Gastrocnemius medialis (tissue), 4 donors: ENCODE data around the gene PIGX. TPM values are rescaled to one million over a fixed set of nuclear protein-coding genes. Genes with fewer than 3 reads are reported as not detected.

ENCODE experiments used
- ATAC-seq, 2 donors: fragments of 150-250 bp; one replicate each; pipeline ENCODE4 v1.9.1; 2016
- DNase-seq, 2 donors: peaks; one replicate each; pipeline ENCODE4 v3.0.0-alpha.2; 2019
- H3K27ac ChIP-seq, 4 donors: fragments of 200-600 bp; sonication (generic); 1 replicate in 1 of 4; 2 replicates in 3 of 4; pipeline ENCODE4 v1.5.1; 2016 to 2018; ENCODE audit warnings: mild to moderate bottlenecking in 2 of 4, moderate library complexity in 1 of 4
- H3K27me3 ChIP-seq, 3 donors: fragments of 200-600 bp; sonication (generic) in 2 of 3; 1 replicate in 1 of 3; 2 replicates in 2 of 3; pipeline versions ENCODE4 v1.5.1 to v1.6.0; 2016 to 2019; ENCODE audit warnings: mild to moderate bottlenecking in 1 of 3, moderate library complexity in 1 of 3
- H3K36me3 ChIP-seq, 2 donors: fragments of 200-600 bp; sonication (generic) in 1 of 2; one replicate each; pipeline ENCODE4 v1.5.1; 2017 to 2018
- H3K4me1 ChIP-seq, 2 donors: fragments of 200-600 bp; sonication (generic) in 1 of 2; one replicate each; pipeline ENCODE4 v1.5.1; 2016 to 2017; ENCODE audit warnings: mild to moderate bottlenecking in 2 of 2
- H3K4me3 ChIP-seq, 4 donors: fragments of 200-600 bp; sonication (generic) in 3 of 4; 1 replicate in 1 of 4; 2 replicates in 3 of 4; pipeline ENCODE4 v1.5.1; 2016 to 2019; ENCODE audit warnings: mild to moderate bottlenecking in 2 of 4
- H3K9me3 ChIP-seq, 3 donors: fragments of 200-600 bp; sonication (generic) in 2 of 3; 1 replicate in 1 of 3; 2 replicates in 2 of 3; pipeline ENCODE4 v1.5.1; 2016 to 2019
- CTCF ChIP-seq, 5 experiments: fragments of 450-650 bp in 3 of 5; fragments of 200-600 bp in 2 of 5; sonication (generic) in 2 of 5; IDR thresholded peaks in 4 of 5; conservative IDR thresholded peaks in 1 of 5; 1 replicate in 4 of 5; 2 replicates in 1 of 5; pipeline ENCODE4 v1.5.1; 2016 to 2019; ENCODE audit warnings: antibody characterized with exemption in 5 of 5, mild to moderate bottlenecking in 3 of 5, moderate library complexity in 3 of 5
- POLR2A ChIP-seq, 2 donors: fragments of 450-650 bp; IDR thresholded peaks; one replicate each; pipeline ENCODE4 v1.6.1; 2017; ENCODE audit warnings: antibody characterized with exemption in 2 of 2, mild to moderate bottlenecking in 2 of 2, moderate library complexity in 2 of 2
- in situ Hi-C, 4 donors: fragments of 200-750 bp; cut with MboI; loops; one replicate each; pipeline versions ENCODE4 v1.15.0 to v1.8.0; 2017; ENCODE audit warnings: low sequenced_read_pairs in 4 of 4
- intact Hi-C: fragments of 100-400 bp; cut with DNase I; formaldehyde crosslinking; loops from one replicate; pipeline ENCODE4 v1.15.1; 2023; ENCODE audit warnings: low total_unique reads
- total RNA-seq, 4 donors: library from RNA; depleted of rRNA; stranded (reverse); fragments of >200 nt; gene quantifications; one replicate each; pipeline versions ENCODE4 v1.1.0 to v1.2.3, GENCODE V29; 2016

PIGX gene
- total RNA-seq, 4 donors from 2014 or later = 13.2 to 35.1 (median 28.8) TPM

- ATAC-seq = no peak
- H3K27me3 ChIP-seq = no peaks in the 10 kb centered on the region
- in situ Hi-C loops = no loop called here
These were observed 14.9 kb upstream of the PIGX start for GRCh38 chr3:196697270-196697669.

GRCh38 chr3:196699749-196700148, 12.4 kb upstream of the PIGX start:
- no peaks in the 10 kb centered on the region for H3K27me3 ChIP-seq
- DNase-seq = no peak
- H3K36me3 ChIP-seq = no peaks in the 10 kb centered on the region

More at GRCh38 chr3:196697270-196697669, 14.9 kb upstream of the PIGX start:
- Histone ChIP-seq H3K4me1 (no peaks in the 10 kb centered on the region), H3K36me3 (no peaks in the 10 kb centered on the region), H3K4me3 (no peak overlapping the region), H3K9me3 (no peaks in the 10 kb centered on the region), H3K27ac (no peak overlapping the region)
- TF ChIP-seq CTCF (IDR thresholded peaks at IDR 0.05 in 4 of 5, conservative IDR thresholded peaks at IDR 0.05 in 1 of 5) = no peak
- no peak for TF ChIP-seq POLR2A (IDR thresholded peaks at IDR 0.05)
- intact Hi-C loops = no loop called here
- no peak for DNase-seq

GRCh38 chr3:196700801-196701200, 11.4 kb upstream of the PIGX start:
- DNase-seq (no peak), ATAC-seq (no peak)
- Histone ChIP-seq H3K27me3 (no peaks in the 10 kb centered on the region), H3K27ac (no peak overlapping the region), H3K4me1 (no peaks in the 10 kb centered on the region), H3K4me3 (no peak overlapping the region), H3K36me3 (no peaks in the 10 kb centered on the region), H3K9me3 (no peaks in the 10 kb centered on the region)
- in situ Hi-C loops = no loop called here
- intact Hi-C loops = no loop called here
- TF ChIP-seq POLR2A (IDR thresholded peaks at IDR 0.05) (no peak), CTCF (IDR thresholded peaks at IDR 0.05 in 4 of 5, conservative IDR thresholded peaks at IDR 0.05 in 1 of 5) (no peak)

More at GRCh38 chr3:196699749-196700148, 12.4 kb upstream of the PIGX start:
- H3K9me3 ChIP-seq = no peaks in the 10 kb centered on the region
- TF ChIP-seq CTCF (IDR thresholded peaks at IDR 0.05 in 4 of 5, conservative IDR thresholded peaks at IDR 0.05 in 1 of 5) (no peak), POLR2A (IDR thresholded peaks at IDR 0.05) (no peak)
- no peaks in the 10 kb centered on the region for H3K4me1 ChIP-seq
- no peak overlapping the region for H3K27ac ChIP-seq
- in situ Hi-C loops (no loop called here), intact Hi-C loops (no loop called here)
- no peak overlapping the region for H3K4me3 ChIP-seq
- no peak for ATAC-seq

- in situ Hi-C loops = no loop called here
- ATAC-seq = no peak
These were observed 5.8 kb upstream of the PIGX start for GRCh38 chr3:196706327-196706726.

GRCh38 chr3:196706731-196707130, 5.4 kb upstream of the PIGX start:
- Histone ChIP-seq H3K27me3 (no peaks in the 10 kb centered on the region), H3K27ac (no peak overlapping the region), H3K36me3 (no peaks in the 10 kb centered on the region), H3K4me3 (no peak overlapping the region), H3K9me3 (no peaks in the 10 kb centered on the region), H3K4me1 (peaks cover 5 to 8% of the 10 kb centered on the region in 2 donors)
- intact Hi-C loops (no loop called here), in situ Hi-C loops (no loop called here)
- TF ChIP-seq POLR2A (IDR thresholded peaks at IDR 0.05) = no peak
- TF ChIP-seq CTCF (IDR thresholded peaks at IDR 0.05 in 4 of 5, conservative IDR thresholded peaks at IDR 0.05 in 1 of 5) = no peak
- ATAC-seq (no peak), DNase-seq (no peak)

More at GRCh38 chr3:196706327-196706726, 5.8 kb upstream of the PIGX start:
- Histone ChIP-seq H3K36me3 (no peaks in the 10 kb centered on the region), H3K4me1 (peaks cover 4% of the 10 kb centered on the region in 2 donors), H3K4me3 (no peak overlapping the region), H3K27ac (no peak overlapping the region), H3K27me3 (no peaks in the 10 kb centered on the region), H3K9me3 (no peaks in the 10 kb centered on the region)
- intact Hi-C loops = no loop called here
- no peak for DNase-seq
- TF ChIP-seq POLR2A (IDR thresholded peaks at IDR 0.05) = no peak
